Measurements from ENCODE around the gene ATCAY. TPM values are rescaled to one million over a fixed set of nuclear protein-coding genes. Genes with fewer than 3 reads are reported as not detected.
"Not testable (repeated sequence)": the region's sequence is repeated elsewhere in the genome, so short reads cannot be mapped to it uniquely, and the experiment has no call there.

The ATCAY gene
- total RNA-seq, 2 donors from 2014 or later = 0.58 to 2.8 TPM

- H3K4me3 Mint-ChIP-seq = no peak overlapping the region
- Histone ChIP-seq H3K9me3 (ENCODE audit: control insufficient read depth, low read length) (no peaks in the 10 kb centered on the region), H3K4me1 (ENCODE audit: control insufficient read depth, insufficient read depth, low read length) (no peaks in the 10 kb centered on the region), H3K9ac (ENCODE audit: extremely low read depth, low read length, poor library complexity, severe bottlenecking) (no peak overlapping the region), H3K27ac (ENCODE audit: low read depth, low read length) (no peak overlapping the region), H3K36me3 (ENCODE audit: control insufficient read depth, insufficient read depth, low read length) (no peaks in the 10 kb centered on the region), H3K4me3 (ENCODE audit: low read length) (no peak overlapping the region), H3K27me3 (ENCODE audit: control insufficient read depth, insufficient read depth, low read length, poor library complexity, severe bottlenecking) (no peaks in the 10 kb centered on the region)
- no peaks in the 10 kb centered on the region for H3K4me1 Mint-ChIP-seq
- no peak overlapping the region for H3K27ac Mint-ChIP-seq
- no peak for DNase-seq
- no peaks in the 10 kb centered on the region for H3K9me3 Mint-ChIP-seq
- TF ChIP-seq CTCF (conservative IDR thresholded peaks at IDR 0.05) = no peak
- no peaks in the 10 kb centered on the region for H3K27me3 Mint-ChIP-seq (ENCODE audit: insufficient read depth)
- H3K36me3 Mint-ChIP-seq (ENCODE audit: low read depth) = peaks cover 30% of the 10 kb centered on the region
- WGBS, 2 experiments (ENCODE audit: insufficient coverage in 1 of 2, insufficient read length in 1 of 2) = 95 to 97% methylated on average over 9 to 11 of the region's 11 CpGs
Measured at GRCh38 chr19:3944018-3944721, 63.7 kb downstream of the ATCAY start.

- no peak for TF ChIP-seq CTCF (conservative IDR thresholded peaks at IDR 0.05)
- WGBS, 2 experiments (ENCODE audit: insufficient coverage in 1 of 2, insufficient read length in 1 of 2) = 75 to 77% methylated on average over 2 of the region's 2 CpGs
Measured at GRCh38 chr19:3945838-3946237, 65.4 kb downstream of the ATCAY start.

GRCh38 chr19:3947316-3947933, 66.9 kb downstream of the ATCAY start:
- not testable (repeated sequence) for H3K4me3 ChIP-seq (ENCODE audit: low read length); H3K4me1 Mint-ChIP-seq; H3K4me3 Mint-ChIP-seq; DNase-seq; H3K4me1 ChIP-seq (ENCODE audit: control insufficient read depth, insufficient read depth, low read length); H3K9ac ChIP-seq (ENCODE audit: extremely low read depth, low read length, poor library complexity, severe bottlenecking); H3K36me3 ChIP-seq (ENCODE audit: control insufficient read depth, insufficient read depth, low read length); H3K9me3 ChIP-seq (ENCODE audit: control insufficient read depth, low read length); H3K27ac ChIP-seq (ENCODE audit: low read depth, low read length); H3K27me3 ChIP-seq (ENCODE audit: control insufficient read depth, insufficient read depth, low read length, poor library complexity, severe bottlenecking); H3K27me3 Mint-ChIP-seq (ENCODE audit: insufficient read depth); H3K9me3 Mint-ChIP-seq; H3K27ac Mint-ChIP-seq
- WGBS, 2 experiments (ENCODE audit: insufficient coverage in 1 of 2, insufficient read length in 1 of 2) = 94 to 97% methylated on average over 9 to 15 of the region's 15 CpGs
- peaks cover 17% of the 10 kb centered on the region for H3K36me3 Mint-ChIP-seq (ENCODE audit: low read depth)

More at GRCh38 chr19:3945838-3946237, 65.4 kb downstream of the ATCAY start:
- no peak overlapping the region for H3K4me3 Mint-ChIP-seq
- no peak for DNase-seq
- H3K27me3 Mint-ChIP-seq (ENCODE audit: insufficient read depth) = no peaks in the 10 kb centered on the region
- H3K36me3 Mint-ChIP-seq (ENCODE audit: low read depth) = peaks cover 27% of the 10 kb centered on the region
- no peaks in the 10 kb centered on the region for H3K36me3 ChIP-seq (ENCODE audit: control insufficient read depth, insufficient read depth, low read length)
- H3K4me1 Mint-ChIP-seq = no peaks in the 10 kb centered on the region
- no peaks in the 10 kb centered on the region for H3K27me3 ChIP-seq (ENCODE audit: control insufficient read depth, insufficient read depth, low read length, poor library complexity, severe bottlenecking)
- H3K4me1 ChIP-seq (ENCODE audit: control insufficient read depth, insufficient read depth, low read length) = no peaks in the 10 kb centered on the region
- no peak overlapping the region for H3K4me3 ChIP-seq (ENCODE audit: low read length)
- no peak overlapping the region for H3K9ac ChIP-seq (ENCODE audit: extremely low read depth, low read length, poor library complexity, severe bottlenecking)
- H3K27ac ChIP-seq (ENCODE audit: low read depth, low read length) = no peak overlapping the region
- no peak overlapping the region for H3K27ac Mint-ChIP-seq
- H3K9me3 ChIP-seq (ENCODE audit: control insufficient read depth, low read length) = no peaks in the 10 kb centered on the region
- no peaks in the 10 kb centered on the region for H3K9me3 Mint-ChIP-seq

All from endodermal cell (in vitro differentiated cells).